Measurements from ENCODE around the gene TTC33.
"Not testable (repeated sequence)": the region's sequence is repeated elsewhere in the genome, so short reads cannot be mapped to it uniquely, and the experiment has no call there.

The TTC33 gene, protein sequence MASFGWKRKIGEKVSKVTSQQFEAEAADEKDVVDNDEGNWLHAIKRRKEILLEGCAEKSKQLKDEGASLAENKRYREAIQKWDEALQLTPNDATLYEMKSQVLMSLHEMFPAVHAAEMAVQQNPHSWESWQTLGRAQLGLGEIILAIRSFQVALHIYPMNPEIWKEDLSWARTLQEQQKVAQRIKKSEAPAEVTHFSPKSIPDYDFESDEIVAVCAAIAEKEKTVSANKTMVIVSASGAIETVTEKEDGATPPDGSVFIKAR

DNA sequence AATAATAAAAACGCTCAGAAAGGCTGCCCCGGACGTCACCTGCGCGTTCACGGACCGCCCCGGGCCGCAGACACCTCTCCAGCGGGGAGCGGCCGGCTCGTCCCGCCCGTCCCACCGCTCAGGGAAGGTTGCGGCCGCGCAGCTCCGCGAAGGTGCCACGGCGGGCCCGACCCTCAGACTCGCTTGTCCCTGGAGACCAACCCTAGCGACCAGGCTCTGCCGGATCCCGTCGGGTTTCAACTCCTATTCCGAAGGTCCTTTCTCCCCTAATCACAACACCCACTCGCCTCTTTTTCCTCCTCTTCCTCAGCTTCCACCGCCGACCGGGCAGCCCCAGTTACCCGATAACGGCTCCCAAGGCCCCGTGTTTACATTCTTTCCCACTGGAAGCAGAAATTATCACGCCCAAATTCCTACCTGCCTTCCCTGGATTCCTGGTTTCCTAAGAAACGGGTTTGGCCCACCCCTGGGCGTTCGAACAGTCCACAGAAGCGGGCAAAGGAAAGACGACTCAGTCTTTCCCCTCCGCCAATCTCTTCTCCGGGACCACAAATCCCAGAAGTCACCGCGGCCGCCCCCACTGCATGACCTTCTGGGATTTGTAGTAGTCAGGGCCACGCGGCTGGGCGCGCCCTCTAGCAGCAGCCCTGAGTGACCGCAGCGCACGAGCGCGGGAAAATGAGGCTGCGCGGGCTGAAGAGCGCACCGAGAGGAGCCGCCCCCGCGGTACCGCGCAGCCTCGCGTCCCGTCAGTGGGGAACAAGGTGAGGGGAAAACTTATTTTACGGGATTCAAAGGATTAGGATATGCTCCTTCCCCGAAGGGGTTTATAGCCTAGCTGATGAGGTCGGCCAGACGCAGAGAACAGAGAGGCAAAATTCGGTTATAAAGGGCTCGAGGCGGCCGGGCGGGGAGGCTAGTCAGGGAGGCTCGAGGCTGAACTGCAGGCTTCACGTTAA lies at the start of gene TTC33:
TSS of gene TTC33 (minus strand) at position 555 of the 959 bp plus-strand sequence. CDS start 8,943 bp downstream, outside the sequence.
- DNase-seq, result peak; percentile 89

DNA sequence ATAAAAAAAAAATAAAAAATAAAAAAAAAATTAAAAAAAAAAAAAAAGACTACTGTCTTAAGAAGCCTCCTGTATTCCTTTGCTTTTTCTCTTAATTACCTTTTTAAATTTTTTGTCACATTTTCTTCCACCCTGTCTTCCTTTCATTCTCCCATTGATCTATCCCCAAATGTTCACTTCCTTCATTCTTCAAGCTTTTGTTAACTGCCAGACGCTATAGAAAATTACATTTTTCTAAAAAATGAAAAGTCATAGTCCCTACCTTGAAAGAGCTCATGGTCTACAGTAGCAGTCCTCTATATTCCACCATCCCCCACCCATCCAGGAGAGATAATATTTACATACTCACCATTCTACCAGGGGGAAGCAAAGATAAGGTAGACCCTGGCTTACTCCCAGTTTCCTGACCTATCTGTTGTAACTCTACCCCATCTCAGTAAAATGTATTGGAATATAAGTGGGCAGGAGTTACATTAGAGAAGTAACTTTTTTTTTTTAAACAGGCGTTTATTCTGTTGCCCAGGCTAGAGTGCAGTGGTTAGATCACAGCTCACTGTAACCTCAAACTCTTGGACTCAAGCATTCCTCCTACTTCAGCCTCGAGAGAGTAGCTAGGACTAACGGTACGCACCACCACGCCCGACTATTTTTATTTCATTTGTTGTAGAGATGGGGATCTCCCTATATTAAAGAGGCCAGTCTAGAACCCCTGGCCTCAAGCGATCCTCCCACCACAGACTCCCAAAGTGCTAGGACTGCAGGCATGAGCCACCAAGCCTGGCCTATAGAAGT lies 46.2 kb upstream of the TTC33 start:
- DNase-seq, result no peak

DNA sequence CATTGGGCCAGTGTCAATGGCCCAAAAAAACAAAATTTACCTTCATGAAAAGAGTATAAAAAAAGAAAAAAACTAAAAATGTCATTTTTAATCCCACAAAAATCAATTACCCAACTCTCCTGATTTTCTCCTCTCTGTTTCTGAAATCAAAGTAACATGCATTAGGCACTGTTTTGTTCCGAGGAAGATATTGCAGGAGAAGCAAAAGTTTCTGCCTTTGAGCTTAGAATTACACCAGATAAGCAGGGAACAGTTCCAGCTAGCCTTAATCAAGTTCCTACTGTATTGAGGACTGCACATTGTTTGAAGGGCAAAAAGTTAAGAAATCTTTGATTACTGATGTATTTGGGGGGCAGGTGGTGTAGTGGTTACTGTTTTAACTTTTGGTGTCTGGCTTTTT lies 43.5 kb upstream of the TTC33 start:
- DNase-seq, result no peak

DNA sequence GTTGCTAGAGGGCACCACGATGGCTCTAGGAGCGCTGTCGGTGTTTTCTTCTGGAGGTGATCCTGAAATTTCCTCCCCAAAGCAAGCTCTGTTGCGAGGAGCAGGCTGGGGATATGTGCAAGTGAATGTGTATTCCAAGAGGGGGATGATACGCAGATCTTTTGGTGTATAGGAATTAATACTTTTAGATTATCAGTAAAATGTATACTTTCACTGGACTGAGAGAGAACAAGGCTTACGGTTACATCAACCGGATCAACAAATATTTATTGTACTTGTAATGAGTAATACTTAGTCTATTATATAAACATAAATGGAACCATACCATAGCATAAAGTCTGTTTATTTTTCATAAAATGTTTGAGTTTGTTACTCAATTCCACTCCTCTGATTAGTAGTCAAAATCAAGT lies 43.0 kb upstream of the TTC33 start:
- peak; percentile 44 for DNase-seq

DNA sequence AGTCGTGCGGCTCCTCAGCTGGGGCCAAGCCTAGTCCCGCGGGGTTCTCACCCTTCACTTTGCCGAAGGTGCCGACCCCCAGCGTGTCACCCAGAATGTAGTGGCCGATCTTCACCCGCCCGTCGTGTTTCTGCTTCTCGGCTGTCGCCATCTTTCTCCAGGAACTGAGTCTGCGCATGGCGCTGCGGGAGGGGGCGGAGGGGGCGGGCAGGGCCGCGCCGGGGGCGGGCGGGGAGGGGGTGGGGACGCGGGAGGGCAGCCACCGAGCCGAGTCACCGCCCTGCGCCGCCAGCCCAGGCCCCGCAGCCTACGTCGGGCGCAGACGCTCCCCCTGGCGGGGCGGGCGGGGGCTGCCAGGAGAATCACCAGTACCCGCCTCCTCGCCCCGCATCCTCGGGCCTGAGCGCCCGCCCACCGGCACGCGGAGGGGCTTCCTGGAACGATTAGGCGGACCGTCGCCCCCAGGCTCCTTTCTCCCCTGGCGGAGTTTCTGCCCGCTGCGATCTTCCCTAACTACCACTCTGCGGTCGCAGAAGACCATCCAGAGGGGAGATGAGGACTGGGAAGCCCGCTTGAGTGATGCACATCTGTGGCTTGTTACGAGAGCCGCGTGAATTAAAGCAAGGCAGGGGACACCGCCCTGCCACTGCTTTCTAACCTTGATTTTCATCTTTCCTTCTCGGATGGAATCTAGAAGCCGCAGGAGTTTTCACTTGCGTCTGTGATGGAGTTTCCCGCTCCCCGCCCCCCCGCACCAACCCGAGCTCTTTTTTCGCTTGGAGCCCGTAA lies 42.4 kb upstream of the TTC33 start, which contains the start of gene PRKAA1:
TSS of gene PRKAA1 (minus strand) at position 363 of the 789 bp plus-strand sequence. CDS start at position 178, 185 bp downstream.
- peak; percentile 88 for DNase-seq

DNA sequence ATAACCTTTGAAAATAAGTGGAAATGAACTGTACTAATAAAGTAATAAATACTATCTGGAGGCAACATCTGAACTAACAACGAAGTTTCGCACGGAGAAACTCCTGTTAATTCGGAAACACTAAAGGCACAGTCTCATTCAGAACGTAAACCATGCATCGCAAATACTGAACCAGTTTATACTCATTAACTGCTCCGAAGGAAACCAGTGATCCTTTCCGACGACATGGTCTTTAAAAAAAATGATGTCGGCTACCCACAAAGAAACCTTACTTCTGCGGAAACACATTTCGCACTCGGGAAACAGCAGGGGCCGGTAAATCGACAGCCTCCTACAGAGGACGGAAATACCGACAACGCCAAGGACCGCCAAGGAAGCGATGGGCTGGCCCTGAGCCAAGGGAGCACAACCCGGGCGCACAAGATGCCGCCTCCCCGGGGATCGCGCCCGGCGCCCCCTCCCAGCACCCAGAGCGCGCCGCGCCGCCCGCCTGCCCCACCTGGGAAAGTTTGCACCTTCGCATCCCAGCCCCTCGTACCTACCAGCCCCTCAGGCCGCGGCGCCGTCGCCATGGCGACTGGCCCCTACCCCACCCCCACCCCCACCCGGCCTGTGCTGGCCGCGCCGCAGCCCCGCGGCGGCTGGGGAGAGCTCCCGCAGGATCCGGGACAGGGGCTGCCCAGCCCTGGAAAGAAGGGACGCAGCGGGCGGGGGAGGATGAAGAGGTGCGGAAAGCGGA lies 41.7 kb upstream of the TTC33 start:
- peak; percentile 31 for DNase-seq

DNA sequence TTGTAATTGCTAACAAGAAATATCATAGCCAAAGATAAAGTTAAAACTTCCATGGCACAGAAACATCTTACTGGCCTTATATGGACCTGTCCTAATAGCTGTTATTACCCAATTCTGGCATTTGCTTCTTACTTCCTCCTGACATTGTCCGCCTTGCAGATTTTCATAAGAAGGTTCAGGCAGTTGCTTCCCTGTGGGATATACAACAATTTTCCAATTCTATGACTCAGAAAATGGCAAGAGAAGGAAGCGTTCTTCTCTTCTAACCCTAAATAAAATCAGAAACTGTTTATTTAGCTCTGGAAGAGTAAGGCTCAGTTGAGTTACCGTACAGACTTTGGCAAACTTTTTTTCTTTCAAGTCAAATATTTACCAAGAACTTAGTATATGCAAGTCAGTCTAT lies 40.7 kb upstream of the TTC33 start:
- DNase-seq, result no peak

DNA sequence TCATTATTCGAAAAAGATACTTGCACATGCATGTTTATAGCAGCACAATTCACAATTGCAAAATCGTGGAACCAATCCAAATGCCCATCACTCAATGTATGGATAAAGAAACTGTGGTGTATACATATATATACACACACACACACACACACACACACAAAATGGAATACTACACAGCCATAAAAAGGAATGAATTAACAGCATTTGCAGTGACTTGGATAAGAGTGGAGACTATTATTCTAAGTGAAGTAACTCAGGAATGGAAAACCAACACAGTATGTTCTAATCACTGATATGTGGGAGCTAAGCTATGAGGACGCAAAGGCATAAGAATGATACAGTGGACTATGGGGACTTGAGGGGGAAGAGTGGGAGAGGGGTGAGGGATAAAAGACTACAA lies 39.1 kb upstream of the TTC33 start:
- not testable (repeated sequence) for DNase-seq

DNA sequence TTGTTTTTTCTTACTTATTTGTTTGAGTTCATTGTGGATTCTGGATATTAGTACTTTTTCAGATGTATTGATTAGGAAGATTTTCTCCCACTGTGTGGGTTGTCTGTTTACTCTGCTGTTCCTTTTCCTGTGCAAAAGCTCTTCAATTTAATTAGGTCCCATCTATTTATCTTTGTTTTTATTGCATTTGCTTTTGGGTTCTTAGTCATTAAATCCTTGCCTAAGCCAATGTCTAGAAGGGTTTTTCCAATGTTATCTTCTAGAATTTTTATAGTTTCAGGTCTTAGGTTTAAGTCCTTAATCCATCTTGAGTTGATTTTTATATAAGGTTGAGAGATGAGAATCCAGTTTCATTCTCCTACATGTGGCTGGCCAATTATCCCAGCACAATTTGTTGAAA lies 38.6 kb upstream of the TTC33 start:
- not testable (repeated sequence) for DNase-seq

DNA sequence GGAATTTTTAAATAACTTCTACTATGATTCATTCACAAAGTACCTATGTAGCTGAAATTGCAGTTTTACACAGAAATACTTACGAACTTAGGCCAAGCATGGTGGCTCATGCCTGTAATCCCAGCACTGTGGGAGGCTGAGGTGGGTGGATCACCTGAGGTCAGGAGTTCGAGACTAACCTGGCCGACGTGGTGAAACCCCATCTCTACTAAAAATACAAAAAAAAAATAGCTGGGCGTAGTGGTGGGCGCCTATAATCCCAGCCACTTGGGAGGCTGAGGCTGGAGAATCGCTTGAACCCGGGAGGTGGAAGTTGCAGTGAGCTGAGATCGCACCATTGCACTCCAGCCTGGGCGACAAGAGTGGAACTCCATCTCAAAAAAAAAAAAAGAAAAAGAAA lies 36.9 kb upstream of the TTC33 start:
- not testable (repeated sequence) for DNase-seq

DNA sequence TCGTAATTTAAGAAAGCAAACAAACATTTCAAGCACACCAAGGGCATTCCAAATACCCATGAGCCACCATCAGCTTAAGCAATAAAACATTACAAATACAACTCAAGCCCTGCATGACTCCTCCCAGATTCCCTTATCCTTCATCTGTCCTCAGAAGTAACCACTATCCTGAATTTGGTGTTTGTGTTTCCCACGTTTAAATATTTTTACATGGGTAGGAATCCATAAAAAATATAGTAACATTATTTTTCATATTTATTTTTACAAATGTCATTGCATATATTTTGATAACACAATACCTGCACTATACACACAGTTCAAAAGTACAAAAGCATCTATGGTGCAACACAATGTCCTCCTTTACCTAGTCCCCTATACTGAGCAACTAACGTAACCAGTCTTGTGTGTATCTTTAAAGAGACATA lies 36.0 kb upstream of the TTC33 start:
- no peak for DNase-seq

DNA sequence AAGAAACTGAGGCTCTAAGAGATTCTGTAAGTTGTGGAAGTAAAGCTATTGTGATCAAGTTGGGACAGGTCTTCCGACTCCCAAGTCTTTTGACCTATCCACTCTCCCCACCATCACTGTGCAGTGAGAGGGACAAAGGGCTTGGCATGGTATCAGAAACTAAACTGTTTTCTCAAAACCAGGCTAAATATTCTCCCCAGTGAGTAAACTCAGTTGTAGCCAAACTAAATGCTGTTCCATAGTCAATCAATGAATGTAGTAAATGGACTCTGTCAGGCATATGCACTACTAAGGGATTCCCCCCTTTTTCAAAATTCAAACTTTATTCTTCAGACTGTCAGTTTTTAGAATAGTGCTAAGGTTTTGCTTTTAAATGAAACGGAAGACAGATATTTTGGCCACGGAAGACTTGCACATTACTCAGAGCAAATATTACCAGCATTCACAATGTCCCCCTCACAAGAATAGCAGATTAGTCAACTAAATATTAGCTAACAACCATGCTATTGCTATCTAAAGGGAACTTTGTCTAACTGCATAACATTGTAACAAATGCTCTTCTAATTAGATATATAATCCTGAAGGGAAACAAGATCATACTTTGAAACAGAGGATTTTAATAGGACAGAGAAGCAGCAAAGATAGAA lies 35.3 kb upstream of the TTC33 start:
- DNase-seq, result no peak

DNA sequence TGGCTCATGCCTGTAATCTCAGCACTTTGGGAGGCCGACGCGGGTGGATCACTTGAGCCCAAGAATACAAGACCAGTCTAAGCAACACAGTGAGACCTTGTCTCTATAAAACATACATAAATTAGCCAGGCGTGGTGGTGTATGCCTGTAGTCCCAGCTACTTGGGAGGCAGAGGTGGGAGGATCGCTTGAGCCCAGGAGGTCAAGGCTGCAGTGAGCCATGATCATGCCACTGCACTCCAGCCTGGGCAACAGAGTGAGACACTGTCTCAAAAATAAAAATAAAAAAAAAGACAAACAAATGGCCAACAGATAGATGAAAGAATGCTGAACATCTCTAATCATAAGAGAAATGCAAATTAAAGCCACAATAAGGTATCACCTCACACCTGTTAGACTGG lies 33.2 kb upstream of the TTC33 start:
- not testable (repeated sequence) for DNase-seq

DNA sequence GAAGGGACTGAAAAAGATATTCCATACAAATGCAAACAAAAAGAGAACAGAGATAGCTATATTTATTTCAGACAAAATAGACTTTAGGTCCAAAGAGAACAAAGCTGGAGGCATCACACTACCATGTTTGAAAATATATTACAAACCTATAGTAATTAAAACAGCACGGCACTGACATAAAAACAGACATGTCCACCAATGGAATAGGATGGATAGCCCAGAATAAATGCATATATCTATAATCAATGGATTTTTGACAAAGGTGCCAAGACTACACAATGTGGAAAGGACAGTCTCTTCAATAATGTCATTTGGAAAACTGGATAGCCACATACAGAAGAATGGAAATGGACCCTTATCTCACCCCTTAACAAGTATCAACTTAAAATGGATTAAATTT lies 32.2 kb upstream of the TTC33 start:
- no peak for DNase-seq

DNA sequence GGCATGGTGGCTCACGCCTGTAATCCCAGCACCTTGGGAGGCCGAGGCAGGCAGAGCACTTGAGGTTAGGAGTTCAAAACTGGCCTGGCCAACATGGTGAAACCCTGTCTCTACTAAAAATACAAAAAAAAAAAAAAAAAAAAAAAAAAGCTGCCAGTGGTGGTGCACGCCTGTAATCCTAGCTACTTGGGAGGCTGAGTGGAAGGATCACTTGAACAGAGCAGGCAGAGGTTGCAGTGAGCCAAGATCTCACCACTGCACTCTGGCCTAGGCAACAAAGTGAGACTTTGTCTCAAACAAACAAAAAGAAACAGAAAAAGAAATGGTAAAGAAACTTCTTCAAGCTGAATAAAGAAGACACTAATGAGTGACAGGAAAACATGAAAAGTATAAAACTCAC lies 30.9 kb upstream of the TTC33 start:
- DNase-seq, result not testable (repeated sequence)

DNA sequence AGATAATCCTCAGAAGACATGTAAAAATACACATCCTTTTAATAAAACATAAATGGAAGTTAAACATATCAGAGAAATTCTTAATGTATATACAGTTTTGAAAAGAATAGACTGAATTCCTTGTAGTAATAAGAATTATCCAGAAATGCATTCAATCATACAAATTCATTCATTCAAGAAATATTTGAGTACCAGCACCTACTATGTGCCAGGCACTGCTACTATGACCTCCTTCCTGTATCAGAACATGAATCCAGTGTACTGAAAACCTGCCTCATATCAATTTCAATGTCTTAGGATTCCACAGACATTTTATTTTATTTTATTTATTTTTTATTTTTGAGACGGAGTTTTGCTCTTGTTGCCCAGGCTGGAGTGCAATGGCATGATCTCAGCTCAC lies 29.2 kb upstream of the TTC33 start:
- DNase-seq, result no peak

DNA sequence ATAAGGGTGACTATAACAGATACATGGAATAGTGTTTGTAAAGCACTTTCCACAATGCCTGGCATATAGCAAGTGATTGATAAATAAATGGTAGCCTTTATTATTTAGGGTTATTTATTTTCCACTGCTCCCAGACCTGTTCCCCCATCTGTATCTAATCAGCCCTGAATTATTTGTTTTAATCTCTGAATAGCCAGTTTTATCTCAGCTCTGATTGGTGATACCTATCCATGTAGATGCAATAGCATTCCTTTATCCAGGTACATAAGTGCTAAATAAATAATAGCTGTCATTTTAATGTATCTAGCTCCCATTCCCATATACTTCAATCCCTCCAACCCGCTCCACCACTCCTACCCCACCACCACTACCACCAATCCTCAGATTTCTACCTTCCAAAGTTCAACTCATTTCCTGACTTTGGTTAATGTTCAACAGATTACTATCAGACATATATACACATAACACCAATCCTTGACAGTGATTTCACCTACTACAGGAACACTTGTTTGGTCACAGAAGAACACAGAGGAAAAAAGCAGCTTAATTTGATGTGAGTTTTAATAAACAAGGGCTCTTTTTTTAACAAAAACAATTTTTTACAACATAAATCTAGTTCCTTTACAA lies 28.4 kb upstream of the TTC33 start:
- no peak for DNase-seq

DNA sequence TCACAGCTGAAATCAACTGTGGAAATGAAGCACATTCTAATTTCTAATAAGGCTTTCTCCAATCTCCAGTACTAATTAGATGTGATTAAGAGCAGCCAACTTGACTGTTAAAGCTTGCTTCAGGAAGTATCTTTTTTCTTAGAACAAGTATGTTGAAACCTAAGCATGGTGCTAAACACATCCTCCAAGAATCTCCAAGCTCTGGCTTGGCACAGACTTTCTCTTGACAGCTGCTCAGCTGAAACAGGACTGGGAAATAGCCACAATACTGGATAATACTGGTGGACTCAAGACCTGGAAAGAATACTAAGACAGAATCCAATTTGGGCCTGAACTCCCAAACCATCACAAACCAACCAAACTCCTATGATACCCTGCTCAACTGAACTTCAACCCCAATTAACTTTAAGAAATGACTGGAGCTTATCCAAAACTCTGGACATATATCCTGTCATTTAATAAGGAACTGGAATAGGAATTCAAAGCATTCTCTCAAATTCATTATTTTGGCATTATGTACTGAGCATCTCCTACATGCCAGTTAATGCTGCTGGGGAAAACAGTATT lies 26.2 kb upstream of the TTC33 start:
- DNase-seq, result no peak

DNA sequence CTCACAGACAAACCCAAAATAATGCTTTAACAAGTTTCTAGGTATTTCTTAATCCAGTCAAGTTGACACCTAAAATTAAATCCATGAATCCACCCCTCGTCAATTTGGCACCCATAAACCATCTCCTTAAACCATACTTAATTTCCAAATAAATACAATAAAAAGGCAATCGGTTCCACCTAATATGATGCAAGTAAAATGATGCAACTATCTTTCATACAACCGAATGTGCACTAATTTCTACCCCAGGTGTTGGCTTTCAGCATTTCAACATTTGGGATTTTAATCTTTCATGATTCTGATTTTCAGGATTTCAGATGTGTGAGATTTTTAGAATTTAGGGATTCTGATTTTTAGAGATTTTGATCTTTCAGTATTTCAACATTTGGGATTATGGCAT lies 25.1 kb upstream of the TTC33 start:
- no peak for DNase-seq

DNA sequence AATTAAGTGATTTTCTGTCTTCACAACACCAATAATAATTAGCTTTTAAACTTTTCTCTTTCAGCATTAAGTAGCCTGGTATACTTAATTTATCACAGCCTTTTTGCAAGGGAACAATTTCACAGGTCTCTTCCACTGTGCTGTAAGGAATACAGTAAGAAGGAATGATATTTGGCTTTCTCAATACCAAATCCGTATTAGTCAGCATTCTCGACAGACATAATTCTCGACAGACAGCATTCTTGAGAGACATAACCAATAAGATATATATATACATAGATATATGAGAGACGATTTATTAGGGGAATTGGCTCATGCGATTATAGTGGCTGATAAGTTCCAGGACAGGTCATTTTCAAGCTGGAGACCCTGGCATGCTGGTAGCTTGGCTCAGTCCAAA lies 24.4 kb upstream of the TTC33 start:
- no peak for DNase-seq
